Neural cell (in vitro differentiated cells): ENCODE measurements around the gene FAM53A.

ENCODE experiments used
- EZH2 ChIP-seq: fragments of 200-600, 300-800 bp; shearing (Covaris generic), sonication (generic); IDR thresholded peaks from 2 replicates; pipeline ENCODE4 v1.6.1; 2014; ENCODE audit warnings: antibody characterized with exemption, low read length, borderline replicate concordance, mild to moderate bottlenecking; ENCODE audit not compliant: insufficient read depth, poor library complexity, severe bottlenecking
- POLR2AphosphoS5 ChIP-seq: IDR thresholded peaks from 2 replicates; pipeline ENCODE4 v1.6.1; 2012
- SMC3 ChIP-seq: fragments of 450-650 bp; conservative IDR thresholded peaks from 2 replicates; pipeline ENCODE4 v1.6.1; 2014; ENCODE audit warnings: antibody characterized with exemption, mild to moderate bottlenecking, moderate library complexity; ENCODE audit not compliant: poor library complexity
- TF ChIP-seq, protein P1 (sequence below): IDR thresholded peaks from 2 replicates; pipeline ENCODE4 v1.6.1; 2012; ENCODE audit warnings: borderline replicate concordance

- TF ChIP-seq, protein P1, sequence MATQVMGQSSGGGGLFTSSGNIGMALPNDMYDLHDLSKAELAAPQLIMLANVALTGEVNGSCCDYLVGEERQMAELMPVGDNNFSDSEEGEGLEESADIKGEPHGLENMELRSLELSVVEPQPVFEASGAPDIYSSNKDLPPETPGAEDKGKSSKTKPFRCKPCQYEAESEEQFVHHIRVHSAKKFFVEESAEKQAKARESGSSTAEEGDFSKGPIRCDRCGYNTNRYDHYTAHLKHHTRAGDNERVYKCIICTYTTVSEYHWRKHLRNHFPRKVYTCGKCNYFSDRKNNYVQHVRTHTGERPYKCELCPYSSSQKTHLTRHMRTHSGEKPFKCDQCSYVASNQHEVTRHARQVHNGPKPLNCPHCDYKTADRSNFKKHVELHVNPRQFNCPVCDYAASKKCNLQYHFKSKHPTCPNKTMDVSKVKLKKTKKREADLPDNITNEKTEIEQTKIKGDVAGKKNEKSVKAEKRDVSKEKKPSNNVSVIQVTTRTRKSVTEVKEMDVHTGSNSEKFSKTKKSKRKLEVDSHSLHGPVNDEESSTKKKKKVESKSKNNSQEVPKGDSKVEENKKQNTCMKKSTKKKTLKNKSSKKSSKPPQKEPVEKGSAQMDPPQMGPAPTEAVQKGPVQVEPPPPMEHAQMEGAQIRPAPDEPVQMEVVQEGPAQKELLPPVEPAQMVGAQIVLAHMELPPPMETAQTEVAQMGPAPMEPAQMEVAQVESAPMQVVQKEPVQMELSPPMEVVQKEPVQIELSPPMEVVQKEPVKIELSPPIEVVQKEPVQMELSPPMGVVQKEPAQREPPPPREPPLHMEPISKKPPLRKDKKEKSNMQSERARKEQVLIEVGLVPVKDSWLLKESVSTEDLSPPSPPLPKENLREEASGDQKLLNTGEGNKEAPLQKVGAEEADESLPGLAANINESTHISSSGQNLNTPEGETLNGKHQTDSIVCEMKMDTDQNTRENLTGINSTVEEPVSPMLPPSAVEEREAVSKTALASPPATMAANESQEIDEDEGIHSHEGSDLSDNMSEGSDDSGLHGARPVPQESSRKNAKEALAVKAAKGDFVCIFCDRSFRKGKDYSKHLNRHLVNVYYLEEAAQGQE: no peak
- TF ChIP-seq POLR2AphosphoS5 (no peak), EZH2 (no peak), SMC3 (no peak)
Observed at GRCh38 chr4:1623821-1624518, 60.1 kb downstream of the FAM53A start.
